ENCODE results near the gene TLR10.

TLR10 gene

DNA sequence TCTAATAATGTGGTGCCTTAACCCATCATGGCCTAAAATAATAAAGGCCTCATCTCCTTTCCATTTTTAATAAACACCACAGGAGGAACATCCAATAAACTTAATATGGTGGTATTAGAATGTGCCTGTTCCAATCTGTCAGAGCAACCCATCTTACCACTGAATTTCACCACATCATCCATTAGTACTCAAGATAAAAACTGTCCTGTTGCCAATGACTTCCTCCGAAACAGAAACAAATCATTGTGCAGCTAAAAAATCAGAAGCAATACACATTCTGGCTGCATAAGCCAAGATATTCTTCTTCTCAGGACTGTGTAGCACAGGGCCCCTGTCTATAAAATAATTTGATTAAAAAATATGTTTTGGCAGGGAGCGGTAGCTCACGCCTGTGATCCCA, 18.5 kb downstream of the TLR10 start:
- TF ChIP-seq POLR2A (IDR thresholded peaks at IDR 0.05; ENCODE audit: low read length): no peak
- TF ChIP-seq GATA1 (IDR thresholded peaks at IDR 0.05; ENCODE audit: low read depth, low read length): no peak
- DNase-seq: no peak

DNA sequence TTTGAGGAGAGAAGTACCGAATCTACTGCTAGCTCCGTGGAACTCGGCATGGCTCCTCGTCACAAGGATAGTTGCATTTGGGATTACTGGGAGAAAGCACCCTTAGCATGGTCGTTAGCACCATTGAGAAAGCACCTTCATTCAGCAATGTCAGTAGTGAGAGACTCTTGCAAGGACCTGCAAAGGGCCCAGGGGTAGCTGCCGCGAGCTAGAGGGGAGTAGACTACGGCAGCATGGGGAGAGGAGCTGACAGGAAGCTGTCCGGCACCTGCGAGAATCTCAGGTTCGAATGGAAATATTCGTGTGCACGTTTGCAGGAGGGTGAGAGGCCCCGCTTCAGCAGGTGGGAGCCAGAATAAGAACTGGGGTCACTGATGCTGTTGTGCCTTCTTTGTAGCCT, 20.2 kb downstream of the TLR10 start:
- TF ChIP-seq POLR2A (IDR thresholded peaks at IDR 0.05; ENCODE audit: low read length): no peak
- no peak for TF ChIP-seq GATA1 (IDR thresholded peaks at IDR 0.05; ENCODE audit: low read depth, low read length)
- DNase-seq: no peak

DNA sequence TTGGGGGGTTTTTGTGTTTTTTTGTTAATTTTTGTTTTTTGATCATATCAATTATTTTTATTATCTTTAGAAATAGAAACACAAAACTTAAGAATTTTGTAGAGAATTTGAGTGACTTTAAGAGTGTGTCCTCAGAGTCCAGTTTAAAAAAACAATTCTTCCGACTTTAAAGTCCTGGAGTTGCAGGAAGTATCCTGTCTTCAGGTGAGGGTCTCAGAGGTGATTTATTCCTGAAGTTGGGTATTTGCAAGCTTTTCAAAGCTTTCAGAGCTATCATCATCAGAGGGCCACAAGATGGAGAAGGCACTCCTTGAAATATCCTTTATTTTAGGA, 23.0 kb downstream of the TLR10 start:
- TF ChIP-seq POLR2A (IDR thresholded peaks at IDR 0.05; ENCODE audit: low read length) (no peak), GATA1 (IDR thresholded peaks at IDR 0.05; ENCODE audit: low read depth, low read length) (no peak)
- no peak for DNase-seq

DNA sequence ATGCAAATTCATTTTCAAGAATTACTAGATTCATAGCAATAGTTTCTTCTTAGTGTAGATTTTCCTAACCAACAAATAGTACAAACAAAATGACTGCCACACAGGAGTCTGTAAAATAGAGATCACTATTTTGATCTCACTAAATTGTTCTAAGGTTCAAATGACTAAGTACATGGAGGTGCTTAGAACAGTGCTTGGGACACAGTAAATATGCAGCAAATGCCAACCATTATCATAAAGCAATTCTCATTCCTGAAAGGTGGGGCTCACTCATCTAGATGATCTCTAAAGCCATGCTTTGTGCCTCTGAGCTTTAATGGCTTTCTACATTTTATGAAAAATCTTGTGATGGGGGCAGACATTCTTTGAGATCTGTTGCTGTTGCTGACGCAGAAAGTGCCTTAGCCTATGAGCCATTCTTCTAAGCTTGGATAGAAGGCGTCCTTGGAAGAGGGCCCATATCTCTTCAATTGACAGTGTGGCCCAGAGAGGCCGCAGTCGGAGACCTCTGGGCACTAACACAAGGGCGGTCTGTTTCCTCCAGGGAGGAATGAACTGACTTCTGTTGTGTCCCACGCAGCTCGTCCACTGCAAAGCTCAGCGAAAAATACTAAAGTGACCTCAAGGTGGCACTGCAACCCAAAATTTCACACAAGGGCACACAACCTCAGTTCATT, 23.5 kb downstream of the TLR10 start:
- TF ChIP-seq POLR2A (IDR thresholded peaks at IDR 0.05; ENCODE audit: low read length) (no peak), GATA1 (IDR thresholded peaks at IDR 0.05; ENCODE audit: low read depth, low read length) (no peak)

DNA sequence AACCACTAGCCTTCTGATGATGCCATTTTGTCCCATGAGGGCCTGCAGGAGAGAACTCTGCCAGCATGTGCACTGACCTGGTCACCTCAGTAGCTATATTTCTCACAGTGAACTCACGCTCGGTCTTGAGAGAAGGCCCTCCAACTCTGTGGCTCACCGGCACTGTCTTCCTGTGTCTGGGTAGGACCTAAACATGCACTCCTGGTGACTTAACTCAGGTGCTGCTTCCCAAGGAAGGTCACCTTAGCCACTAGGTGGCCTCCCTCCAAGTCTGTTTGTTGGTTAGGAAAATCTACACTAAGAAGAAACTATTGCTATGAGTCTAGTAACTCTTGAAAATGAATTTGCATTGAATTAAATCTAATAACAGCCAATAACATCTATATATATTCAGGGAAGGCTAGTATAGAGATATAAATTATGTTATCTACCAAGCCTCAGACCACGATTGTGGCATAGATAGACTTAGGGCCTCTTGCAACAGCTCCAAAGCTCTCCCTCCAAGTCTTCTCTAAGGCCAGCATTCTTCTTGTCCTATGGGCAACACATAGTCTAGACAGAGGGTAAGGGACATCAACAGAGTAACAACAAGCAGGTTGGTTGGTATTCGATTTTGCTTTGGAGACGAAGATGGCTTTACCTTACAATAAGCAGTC, 24.7 kb downstream of the TLR10 start:
- TF ChIP-seq GATA1 (IDR thresholded peaks at IDR 0.05; ENCODE audit: low read depth, low read length): no peak
- TF ChIP-seq POLR2A (IDR thresholded peaks at IDR 0.05; ENCODE audit: low read length): no peak
- DNase-seq: peak; percentile 34 to 51

More for the DNA sequence above, 23.5 kb downstream of the TLR10 start:
- DNase-seq: peak; percentile 77 to 78

DNA sequence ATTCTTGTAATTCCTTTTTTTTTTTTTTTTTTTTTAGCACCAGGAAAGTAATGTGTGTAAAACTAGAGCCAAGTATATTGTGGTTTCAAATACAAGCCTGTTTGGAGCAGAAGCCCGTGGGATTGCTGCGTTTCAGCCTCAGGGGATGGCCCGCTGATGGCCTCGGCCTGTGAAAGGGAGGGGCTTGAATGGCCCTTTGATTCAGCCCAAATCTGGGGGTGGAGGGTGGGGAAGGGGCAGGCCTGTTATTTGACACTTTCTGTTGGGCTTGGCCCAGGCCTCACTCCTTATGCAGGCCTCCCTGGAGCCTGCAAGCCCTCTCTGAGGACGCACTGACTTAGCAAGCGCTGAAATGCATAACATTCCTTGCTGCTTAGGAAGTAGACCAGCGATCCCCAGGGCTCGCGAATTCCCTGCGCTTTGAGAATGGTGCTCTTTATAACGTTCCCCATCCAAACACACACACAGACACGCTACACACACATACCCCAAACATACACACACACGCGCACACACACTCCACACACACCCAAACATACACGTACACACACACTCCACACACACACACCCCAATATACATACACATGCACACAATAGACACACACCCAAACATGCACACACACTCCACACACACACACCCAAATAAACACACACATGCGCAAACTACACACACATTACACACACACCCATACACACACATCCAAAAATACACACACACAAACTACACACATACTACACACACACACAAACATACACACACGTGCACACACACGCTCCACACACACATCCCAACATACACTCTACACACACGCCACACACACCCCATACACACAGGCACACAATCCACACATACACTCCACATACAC, 29.6 kb downstream of the TLR10 start:
- peak; percentile 18 to 57 for DNase-seq
- TF ChIP-seq POLR2A (IDR thresholded peaks at IDR 0.05; ENCODE audit: low read length): no peak
- TF ChIP-seq GATA1 (IDR thresholded peaks at IDR 0.05; ENCODE audit: low read depth, low read length): no peak

DNA sequence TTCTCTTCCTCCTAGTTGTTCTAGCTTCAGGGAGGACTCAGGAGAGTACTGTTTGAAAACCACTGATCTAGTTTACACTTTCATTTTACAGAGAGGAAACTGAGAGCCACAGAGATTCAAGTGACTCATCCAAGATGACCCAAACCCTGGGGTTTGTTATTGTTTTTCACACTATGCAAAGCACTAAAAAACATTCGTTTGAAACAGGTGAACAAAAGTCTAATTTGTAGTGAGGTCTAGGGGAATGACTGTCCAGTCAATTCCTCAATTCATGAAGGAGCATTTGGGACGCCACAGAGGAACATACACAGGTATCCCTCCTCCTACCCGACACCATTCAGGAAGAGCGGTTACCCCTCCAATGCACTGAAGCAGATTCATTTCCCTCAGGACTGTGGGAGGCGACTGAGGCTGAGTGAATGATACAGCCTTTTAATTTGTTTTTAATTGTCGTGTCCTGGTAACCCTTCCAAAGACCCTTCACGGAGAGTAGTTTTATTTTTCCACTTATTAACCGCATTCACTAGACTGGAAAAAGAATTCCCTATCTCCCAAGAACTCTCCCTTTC, 30.3 kb downstream of the TLR10 start:
- DNase-seq: no peak
- TF ChIP-seq GATA1 (IDR thresholded peaks at IDR 0.05; ENCODE audit: low read depth, low read length) (no peak), POLR2A (IDR thresholded peaks at IDR 0.05; ENCODE audit: low read length) (no peak)

DNA sequence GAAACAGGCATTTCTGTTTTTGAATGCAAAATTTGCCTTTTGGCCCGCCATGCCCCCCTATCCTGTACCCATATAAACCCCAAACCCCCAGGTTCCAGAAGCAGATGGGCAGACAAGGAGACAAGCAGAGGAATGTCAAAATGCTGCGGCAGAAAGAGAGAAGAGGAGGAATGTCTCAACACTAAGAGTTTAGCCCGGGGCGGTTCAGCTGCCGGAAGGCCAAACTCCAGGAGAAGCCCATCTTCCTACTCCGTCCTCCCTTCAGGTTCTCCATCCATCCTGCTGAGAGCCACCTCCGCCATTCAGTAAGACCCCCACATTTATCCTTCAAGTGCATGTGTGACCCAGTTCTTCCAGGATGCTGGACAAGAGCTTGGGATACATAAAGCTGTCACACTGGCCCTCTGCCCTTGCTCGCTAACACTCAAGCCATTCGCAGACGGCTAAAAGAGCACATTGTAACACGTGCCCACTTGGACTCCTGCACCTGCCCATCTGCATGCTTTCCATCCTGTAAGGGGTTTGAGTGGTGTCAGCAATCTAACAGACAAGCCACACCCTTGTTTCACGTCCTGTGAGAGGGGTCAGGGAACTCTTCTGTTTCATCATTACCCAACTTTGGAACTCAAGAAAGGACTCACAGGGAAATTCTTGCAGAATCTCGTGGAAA, 31.3 kb downstream of the TLR10 start:
- no peak for DNase-seq
- TF ChIP-seq GATA1 (IDR thresholded peaks at IDR 0.05; ENCODE audit: low read depth, low read length): no peak
- no peak for TF ChIP-seq POLR2A (IDR thresholded peaks at IDR 0.05; ENCODE audit: low read length)

DNA sequence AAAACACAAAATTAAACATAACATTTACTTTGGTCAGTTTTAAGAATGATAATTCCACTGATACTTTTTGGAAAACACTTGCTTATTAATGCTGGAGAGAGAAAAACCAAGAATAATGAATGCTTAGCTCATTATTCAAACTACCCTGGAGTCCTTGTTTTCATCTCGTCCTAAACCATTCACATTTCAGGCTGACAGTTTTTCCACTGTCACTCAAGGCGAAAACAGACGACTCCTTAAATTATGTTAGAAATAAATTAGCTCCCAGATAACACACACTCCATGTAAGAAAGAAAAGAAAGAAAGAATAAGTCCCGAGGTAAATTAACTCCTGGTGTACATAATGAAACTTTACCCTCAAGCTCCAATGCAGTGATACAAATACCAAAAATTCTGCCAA, 33.5 kb downstream of the TLR10 start:
- TF ChIP-seq POLR2A (IDR thresholded peaks at IDR 0.05; ENCODE audit: low read length) (no peak), GATA1 (IDR thresholded peaks at IDR 0.05; ENCODE audit: low read depth, low read length) (no peak)
- DNase-seq: no peak

DNA sequence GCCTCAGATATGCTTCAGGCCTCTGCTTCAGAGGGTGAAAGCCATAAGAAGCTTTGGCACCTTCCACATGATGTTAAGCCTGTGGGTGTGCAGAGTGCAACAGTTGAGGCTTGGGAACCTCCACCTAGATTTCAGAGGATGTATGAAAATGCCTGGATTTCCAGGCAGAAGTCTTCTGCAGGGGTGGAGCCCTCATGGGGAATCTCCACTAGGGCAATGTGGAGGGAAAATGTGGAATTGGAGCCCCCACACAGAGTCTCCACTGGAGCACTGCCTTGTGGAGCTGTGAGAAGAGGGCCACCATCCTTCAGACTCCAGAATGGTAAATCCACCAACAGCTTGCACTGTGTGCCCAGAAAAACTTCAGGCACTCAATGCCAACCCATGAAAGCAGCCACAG, 35.2 kb downstream of the TLR10 start:
- no peak for TF ChIP-seq POLR2A (IDR thresholded peaks at IDR 0.05; ENCODE audit: low read length)
- TF ChIP-seq GATA1 (IDR thresholded peaks at IDR 0.05; ENCODE audit: low read depth, low read length): no peak
- no peak for DNase-seq

DNA sequence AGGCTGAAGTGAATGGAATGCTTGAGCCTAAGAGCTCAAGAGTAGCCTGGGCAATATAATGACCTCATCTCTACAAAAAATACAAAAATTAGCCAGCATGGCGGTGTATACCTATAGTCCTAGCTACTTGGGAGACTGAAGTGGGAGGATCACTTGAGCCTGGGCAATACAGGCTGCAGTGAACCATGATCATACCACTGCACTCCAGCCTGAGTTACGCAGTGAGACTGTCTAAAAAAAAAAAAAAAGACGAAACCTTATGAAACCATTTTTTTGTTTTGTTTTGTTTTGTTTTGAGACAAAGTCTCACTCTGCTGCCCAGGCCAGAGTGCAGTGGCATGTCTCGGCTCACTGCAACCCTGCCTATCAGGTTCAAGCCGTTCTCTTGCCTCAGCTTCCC, 36.9 kb downstream of the TLR10 start:
- no peak for DNase-seq
- TF ChIP-seq GATA1 (IDR thresholded peaks at IDR 0.05; ENCODE audit: low read depth, low read length) (no peak), POLR2A (IDR thresholded peaks at IDR 0.05; ENCODE audit: low read length) (no peak)

DNA sequence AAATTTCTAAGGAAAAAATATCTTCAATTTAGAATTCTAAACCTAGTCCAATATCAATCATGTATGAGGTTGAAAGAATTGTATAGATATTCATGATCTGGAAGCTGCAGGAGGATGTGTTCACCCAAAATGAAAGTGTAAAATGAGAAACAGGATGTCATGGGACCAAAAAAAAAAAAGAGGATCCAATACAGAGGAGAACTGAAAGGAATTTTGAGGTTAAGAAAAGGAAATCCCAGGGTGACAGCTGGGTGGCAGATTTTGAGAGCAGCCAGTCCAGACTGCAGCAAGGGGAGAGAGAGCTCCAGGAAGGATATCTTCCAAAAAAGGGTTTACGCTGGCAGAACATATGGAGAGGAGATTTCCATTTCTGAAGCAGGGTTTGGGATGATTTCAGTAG, 38.9 kb downstream of the TLR10 start:
- DNase-seq: no peak
- no peak for TF ChIP-seq GATA1 (IDR thresholded peaks at IDR 0.05; ENCODE audit: low read depth, low read length)
- no peak for TF ChIP-seq POLR2A (IDR thresholded peaks at IDR 0.05; ENCODE audit: low read length)

DNA sequence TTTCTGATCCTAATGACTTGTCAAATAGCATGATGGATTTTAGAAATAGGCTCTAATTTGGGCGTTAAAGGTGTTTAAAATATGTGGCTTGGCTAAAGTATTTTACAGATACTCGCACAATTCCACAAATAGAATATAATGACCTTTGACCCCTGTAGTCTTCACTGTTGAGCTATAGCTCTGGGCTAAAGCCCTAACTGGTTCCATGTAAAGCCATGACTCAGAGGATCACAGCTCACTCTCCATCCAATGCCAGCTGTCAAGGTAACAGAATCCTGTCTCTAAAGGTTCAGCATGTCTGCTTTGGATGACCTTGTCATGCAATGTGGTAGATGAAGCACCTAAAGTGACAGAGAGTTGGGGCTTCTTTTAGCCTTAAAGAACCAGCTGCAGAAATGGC, 42.5 kb downstream of the TLR10 start:
- no peak for TF ChIP-seq POLR2A (IDR thresholded peaks at IDR 0.05; ENCODE audit: low read length)
- TF ChIP-seq GATA1 (IDR thresholded peaks at IDR 0.05; ENCODE audit: low read depth, low read length): no peak
- DNase-seq: no peak

Data from erythroblast (primary cell).